Lower leg skin (tissue), 3 donors: ENCODE results near the gene TEX28.

Experiments
- CTCF ChIP-seq, 3 donors: fragments of 450-650 bp; IDR thresholded peaks; one replicate each; pipeline ENCODE4 v1.5.1; 2016; ENCODE audit warnings: antibody characterized with exemption in 3 of 3, mild to moderate bottlenecking in 3 of 3, moderate library complexity in 2 of 3
- POLR2A ChIP-seq, 2 donors: fragments of 450-650 bp; IDR thresholded peaks; one replicate each; pipeline ENCODE4 v1.6.1; 2016 to 2017; ENCODE audit warnings: antibody characterized with exemption in 2 of 2, mild to moderate bottlenecking in 1 of 2, moderate library complexity in 1 of 2

- no peak for TF ChIP-seq CTCF (IDR thresholded peaks at IDR 0.05)
- TF ChIP-seq POLR2A (IDR thresholded peaks at IDR 0.05) = no peak
Observed at GRCh38 chrX:154320406-154320805, 25.5 kb upstream of the TEX28 start.
